Activated CD4-positive, CD25-positive, alpha-beta regulatory T cell treated with anti-CD3 and anti-CD28 coated beads, Interleukin-2, amount 50 U/mL, for 24 hours (primary cell): ENCODE measurements around the gene DLGAP4.
"Not testable (repeated sequence)": the region's sequence is repeated elsewhere in the genome, so short reads cannot be mapped to it uniquely, and the experiment has no call there.

Source experiments
- ATAC-seq, 2 donors: fragments of 150-1000 bp; cut with Tn5 transposase; one replicate each; pipeline ENCODE4 v1.10.0; 2021; ENCODE audit warnings: mild to moderate bottlenecking in 1 of 2, moderate library complexity in 1 of 2

DLGAP4 gene

DNA sequence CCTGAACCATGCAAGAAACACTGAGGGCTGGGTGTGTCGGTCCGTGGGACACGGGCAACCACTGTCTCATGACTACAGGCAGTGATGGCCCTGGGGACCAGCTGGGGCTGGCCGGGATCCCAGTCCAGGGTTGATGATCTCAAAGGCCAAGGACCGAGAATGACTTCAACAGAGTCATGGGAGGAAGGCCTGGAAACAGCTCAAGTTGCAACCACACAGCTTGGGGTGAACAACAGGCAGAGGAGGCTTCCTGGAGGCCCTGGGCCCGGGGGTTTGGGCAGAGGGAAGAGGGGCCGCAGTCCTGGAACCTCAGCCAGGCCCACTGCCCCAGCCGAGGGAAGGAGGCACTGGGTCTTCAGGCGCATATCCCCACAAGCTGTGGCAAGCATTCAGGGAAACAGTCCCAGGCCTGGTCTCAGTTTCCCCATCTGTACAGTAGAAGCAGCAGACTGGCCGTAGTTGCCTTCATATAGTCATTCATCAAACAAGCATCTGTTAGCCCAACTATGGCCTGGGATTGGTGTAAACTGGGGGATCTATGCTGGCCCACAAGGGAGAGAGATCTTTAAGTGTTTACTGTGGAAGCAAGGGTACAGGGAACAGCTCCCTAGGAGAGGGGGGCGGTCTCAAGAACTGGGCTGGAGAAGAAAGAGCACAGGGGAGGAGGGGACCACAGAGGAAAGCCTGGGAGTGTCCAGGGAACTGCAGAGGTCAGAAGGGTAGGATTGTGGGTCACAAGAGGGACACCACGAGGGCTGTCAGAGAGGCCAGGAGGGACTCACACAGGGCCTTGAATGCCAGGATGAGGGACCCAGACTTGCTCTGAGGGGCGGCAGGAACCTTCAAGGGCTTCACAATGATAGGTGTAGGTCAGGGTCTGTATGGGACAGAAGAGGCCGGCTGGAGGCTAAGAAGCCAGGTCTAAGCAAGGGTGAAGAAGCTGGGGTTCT, 237.3 kb downstream of the DLGAP4 start:
- ATAC-seq: no peak

DNA sequence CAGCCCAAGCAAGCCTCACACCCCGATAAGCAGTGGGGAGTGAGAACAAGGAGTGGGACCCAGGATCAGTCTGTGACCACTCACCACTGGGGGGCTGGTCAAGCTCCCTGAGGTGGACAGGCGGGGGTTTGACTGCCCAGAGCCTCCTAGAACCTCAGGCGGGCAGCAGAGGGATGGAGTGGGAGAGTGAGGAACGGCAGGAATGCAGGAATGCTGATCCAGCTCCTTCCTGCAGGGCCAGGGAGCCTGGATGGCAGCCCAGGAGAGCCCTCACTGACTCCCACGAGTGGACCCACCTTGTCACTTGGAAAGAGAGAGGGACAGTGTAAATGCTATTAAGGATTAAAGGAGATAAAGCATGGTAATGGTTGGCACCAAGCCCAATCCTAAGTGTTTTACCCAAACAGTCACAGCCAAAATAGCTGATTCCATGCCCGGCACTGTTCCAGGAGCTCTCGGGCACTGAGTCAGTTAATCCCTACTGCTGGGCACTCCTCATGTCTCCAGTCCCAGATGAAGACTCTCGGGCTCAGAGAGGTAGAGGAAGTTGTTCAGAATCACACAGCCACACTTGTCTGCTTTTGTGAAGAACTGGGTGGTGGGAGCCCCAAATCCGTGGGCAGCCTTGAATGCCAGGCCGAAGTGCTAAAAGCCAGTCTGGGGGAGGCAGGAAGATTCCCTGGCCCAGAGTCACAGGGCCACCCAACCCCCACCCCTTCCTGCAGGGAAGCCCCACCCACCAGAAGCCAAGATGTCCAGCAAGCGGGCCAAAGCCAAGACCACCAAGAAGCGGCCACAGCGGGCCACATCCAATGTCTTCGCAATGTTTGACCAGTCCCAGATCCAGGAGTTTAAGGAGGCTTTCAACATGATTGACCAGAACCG, 238.2 kb downstream of the DLGAP4 start:
- no peak for ATAC-seq

DNA sequence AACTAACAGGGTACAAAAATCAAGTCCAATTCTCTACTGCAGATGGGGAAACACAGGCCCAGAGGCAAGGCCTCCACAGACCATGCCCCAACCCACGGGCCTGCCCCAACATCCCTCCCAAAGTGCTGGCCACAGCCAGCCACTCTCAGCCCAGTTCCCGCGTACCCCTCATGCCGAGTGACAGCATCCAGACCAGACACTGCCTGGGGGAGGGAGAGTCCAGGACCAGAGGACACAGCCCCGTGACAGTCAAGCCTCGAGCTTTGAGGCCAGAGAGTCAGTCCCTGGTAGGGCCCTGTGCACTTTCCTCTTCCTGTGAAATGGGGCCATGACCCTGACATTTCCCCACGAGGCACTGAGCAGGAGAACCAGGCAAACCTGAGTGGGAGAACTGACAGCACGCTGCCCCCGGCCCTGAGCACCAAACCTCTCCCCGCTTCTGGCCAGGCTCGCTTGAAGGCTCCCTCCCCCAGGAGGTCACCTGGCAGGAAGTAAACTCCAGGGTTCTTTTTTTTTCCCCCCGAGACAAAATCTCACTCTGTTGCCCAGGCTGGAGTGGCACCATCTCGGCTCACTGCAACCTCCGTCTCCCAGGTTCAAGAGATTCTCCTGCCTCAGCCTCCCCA, 240.1 kb downstream of the DLGAP4 start:
- ATAC-seq: no peak

DNA sequence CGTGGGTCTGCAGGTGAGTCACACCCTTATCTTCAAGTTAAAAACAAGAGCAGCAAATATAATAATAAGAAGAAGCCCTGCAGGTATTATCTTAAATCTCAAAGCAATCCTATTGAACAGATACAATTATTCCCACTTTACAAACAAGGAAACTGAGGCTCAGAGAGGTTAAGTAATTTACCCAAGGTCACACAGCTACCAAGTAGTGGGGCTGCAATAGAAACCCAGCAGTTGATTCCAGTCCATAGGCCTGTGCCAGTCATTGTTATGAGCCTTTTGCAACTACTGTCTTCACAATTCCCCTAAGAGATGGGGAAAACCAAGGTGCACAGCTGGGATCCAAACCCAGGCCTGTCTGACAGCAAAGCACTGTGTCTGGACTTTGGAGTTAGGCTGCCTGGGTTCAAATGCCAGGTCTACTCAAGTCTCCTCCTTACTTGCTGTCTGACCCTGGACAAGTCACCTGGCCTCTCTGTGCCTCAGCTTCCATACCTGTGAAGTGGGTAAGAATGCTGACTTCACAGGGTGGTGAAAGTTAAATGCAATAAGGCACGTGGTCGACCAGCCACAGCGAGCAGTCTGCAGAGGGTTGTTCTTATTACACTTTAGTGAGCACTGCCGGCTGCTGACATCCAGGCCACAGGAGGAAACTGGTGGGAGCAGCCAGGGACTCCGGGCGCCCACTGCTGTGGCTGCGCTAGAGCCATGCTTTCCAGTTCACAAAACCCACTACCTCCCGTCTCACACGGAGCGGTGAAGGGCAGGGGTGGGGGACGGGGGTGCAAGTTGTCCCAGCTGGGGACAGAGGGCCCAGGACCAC, 241.3 kb downstream of the DLGAP4 start:
- ATAC-seq: no peak

GRCh38 chr20:36548006-36548315, 241.8 kb downstream of the DLGAP4 start:
- no peak for ATAC-seq

DNA sequence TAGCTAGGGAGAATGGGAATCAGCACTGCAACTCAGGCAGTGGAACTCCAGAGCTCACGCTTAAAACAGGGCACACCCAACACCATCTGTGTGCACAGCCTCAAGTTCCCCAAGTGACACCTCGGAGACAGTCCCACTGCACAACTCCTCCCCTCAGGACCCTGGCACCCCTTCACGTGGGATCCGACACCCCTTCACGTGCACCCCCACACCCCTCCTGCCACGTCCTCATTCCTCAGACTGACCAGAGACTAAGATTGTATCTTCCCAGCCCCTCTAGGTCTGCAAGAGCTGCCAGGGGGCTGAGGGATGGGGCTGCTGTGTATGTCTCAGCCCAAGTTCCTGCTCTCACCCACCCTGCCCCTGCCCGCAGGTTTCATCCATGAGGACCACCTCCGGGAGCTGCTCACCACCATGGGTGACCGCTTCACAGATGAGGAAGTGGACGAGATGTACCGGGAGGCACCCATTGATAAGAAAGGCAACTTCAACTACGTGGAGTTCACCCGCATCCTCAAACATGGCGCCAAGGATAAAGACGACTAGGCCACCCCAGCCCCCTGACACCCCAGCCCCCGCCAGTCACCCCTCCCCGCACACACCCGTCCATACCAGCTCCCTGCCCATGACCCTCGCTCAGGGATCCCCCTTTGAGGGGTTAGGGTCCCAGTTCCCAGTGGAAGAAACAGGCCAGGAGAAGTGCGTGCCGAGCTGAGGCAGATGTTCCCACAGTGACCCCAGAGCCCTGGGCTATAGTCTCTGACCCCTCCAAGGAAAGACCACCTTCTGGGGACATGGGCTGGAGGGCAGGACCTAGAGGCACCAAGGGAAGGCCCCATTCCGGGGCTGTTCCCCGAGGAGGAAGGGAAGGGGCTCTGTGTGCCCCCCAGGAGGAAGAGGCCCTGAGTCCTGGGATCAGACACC, 242.8 kb downstream of the DLGAP4 start:
- ATAC-seq: no peak

DNA sequence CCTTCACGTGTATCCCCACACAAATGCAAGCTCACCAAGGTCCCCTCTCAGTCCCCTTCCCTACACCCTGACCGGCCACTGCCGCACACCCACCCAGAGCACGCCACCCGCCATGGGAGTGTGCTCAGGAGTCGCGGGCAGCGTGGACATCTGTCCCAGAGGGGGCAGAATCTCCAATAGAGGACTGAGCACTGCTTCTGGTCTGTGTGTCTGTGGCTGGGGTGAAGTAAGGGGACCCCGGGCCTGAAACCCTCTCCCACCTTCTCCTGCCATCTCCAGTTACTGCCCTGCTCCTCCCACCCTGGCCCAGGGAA, 243.4 kb downstream of the DLGAP4 start:
- ATAC-seq: no peak

DNA sequence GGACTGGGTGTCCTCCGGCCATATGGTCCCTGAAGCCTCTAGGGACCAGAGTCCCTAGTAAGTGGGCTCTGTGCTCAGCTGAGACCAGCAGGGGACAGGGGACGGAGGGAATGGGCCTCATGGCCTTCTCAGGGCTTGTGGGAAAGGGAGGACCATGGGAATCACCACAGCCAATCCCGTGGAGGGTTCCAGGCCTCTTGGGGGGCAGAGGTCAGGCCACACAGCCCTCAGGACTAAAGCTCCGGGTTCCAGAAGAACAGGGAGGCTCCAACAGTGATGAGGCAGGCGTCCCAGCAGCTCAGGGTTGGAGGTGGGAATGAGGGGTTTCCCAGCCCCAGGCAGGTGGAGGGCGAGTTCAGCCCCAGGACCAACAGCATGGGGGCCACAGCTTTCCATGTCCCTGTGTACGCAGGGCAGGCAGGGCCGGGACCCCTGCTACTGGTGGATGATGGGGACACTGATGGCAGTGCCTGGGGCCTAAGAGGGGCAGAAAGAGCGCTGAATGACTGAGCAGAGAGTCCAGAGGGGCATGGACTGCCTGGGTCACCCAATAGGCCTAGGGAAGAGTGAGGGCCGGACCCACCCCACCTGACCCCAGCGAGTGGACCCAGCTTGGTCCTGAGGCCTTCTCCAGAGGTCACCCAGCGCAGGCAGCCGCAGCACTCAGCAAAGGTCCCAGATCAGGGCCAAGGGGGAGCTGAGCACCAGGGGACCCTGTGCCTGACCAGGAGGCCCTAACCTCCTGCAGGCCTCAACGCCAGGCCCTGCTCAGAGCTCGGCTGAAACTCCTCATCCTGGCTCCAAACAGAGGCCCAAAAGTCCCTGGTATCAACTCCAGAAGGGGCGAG, 244.0 kb downstream of the DLGAP4 start:
- ATAC-seq: no peak

DNA sequence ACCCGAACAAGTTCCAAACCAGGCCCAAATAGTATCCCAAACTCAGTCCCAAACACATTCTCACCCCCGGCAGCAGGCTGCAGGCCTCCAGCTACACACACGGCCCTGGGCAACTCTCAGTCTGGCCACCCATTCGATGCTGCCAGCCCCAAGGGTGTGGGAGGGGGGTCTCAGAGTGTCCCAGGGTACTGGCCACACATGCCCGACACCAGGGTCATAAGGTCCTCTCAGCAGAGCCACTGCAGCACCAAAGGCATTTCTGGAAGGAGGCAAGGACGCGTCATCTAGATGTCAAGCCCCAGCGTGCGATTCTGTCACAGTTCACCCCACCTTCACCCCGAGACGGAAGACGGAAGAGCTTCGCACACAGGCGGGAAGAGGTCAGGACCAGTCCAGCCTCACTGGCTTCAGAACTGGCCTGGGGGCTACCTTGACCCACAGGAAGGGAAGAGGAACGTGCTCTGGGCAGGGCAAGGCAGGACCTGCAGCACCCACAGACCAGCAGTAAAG, 244.7 kb downstream of the DLGAP4 start:
- no peak for ATAC-seq

- no peak for ATAC-seq
These were observed 249.1 kb downstream of the DLGAP4 start for GRCh38 chr20:36555248-36555647.

GRCh38 chr20:36562724-36563123, 256.6 kb downstream of the DLGAP4 start:
- ATAC-seq: no peak

GRCh38 chr20:36563374-36563773, 257.2 kb downstream of the DLGAP4 start:
- ATAC-seq: no peak

GRCh38 chr20:36564078-36564725, 258.1 kb downstream of the DLGAP4 start:
- ATAC-seq: not testable (repeated sequence)

GRCh38 chr20:36564726-36565121, 258.6 kb downstream of the DLGAP4 start:
- not testable (repeated sequence) for ATAC-seq

DNA sequence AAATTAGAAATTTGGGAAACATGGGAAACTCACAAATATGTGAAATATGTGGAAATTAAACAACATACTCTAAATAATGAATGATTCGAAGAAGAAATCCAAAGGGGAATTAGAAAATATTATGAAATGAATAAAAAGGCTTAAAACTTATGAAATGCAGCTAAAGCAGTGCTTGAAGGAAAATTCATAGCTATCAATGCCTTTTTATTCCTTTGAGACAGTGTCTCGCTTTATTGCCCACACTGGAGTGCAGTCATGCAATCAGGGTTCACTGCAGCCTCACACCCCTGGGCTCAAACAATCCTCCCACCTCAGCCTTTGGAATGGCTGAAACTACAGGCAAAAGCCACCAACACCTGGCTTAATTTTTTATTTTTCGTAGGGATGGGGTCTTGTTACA, 259.4 kb downstream of the DLGAP4 start:
- no peak for ATAC-seq

GRCh38 chr20:36569847-36570429, 263.8 kb downstream of the DLGAP4 start:
- no peak for ATAC-seq

DNA sequence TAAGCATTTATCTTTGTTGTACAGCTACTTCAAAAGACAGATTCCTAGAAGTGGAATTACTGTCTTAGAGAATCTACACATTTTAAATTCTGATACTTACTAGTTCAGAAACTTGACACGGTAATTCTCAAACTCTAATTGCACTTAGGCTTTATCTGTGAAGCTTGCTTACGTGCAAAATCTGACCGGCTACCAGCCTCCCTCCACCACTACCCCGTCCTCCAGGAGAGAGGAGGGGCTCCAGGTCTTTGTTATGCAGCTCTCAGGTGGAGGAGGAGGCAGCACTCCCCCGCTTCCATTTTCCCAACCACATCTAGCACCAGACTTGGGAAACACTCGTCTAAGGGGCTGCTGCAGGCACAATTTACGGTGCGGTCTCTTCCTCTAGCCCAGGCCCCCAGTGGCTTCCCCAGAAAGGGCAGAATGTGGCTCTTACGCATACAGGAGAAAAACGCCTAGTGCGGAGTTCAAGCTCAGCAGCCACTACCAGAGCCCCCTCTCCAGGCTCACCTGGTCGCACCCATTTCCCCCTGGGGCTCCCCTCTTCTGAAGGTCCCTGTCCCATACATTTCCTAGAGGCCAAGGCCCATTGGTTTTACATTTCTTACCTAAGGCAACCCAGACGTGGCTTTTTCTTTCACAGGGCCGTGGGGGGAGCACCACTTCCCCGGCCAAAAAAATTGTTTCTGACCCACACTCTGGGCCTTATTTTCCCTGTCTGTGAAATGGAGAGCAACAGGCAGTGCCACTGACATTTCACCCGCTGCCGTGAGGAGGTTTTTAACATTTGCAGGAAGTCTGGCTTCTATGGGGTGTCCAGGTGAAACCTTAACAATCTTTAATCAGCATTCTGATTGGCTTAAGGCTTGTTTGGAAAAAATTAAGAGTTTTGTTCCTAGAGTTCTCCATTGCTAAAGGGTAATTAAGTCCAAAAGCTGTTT, 265.7 kb downstream of the DLGAP4 start:
- ATAC-seq: no peak

DNA sequence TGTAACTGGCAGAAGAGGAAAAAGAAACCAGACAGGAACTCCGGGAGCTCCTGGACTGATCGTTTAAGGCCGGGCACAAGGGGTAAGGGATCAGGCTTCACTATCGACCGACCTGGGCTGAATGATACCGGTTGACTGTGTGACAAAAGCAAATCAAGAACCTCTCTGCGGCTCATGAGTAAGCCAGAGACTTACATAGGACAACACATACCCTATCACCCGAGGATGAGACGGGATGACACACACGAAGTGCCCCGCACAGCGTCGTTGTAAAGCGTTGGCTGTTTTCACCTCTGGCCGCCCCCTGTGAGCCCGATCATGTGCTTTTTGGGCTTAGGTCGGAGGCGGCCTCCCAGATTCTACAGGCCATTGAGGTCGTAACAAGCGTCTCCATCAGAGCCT, 266.6 kb downstream of the DLGAP4 start:
- ATAC-seq: peak; percentile 89
